Measurements from ENCODE around the gene MUC22. TPM values are rescaled to one million over a fixed set of nuclear protein-coding genes. Genes with fewer than 3 reads are reported as not detected.
"Not testable (repeated sequence)": the region's sequence is repeated elsewhere in the genome, so short reads cannot be mapped to it uniquely, and the experiment has no call there.

Gene MUC22
- total RNA-seq, 4 donors from 2014 or later = 0.05 to 0.36 (median 0.18) TPM

- H3K27ac ChIP-seq = no peak overlapping the region
- H3K4me1 ChIP-seq = no peaks in the 10 kb centered on the region
- no peak for TF ChIP-seq POLR2A (IDR thresholded peaks at IDR 0.05)
- TF ChIP-seq CTCF (IDR thresholded peaks at IDR 0.05 in 4 of 5, conservative IDR thresholded peaks at IDR 0.05 in 1 of 5) = no peak
- ATAC-seq = no peak
- no peaks in the 10 kb centered on the region for H3K27me3 ChIP-seq
- no peaks in the 10 kb centered on the region for H3K9me3 ChIP-seq
- H3K36me3 ChIP-seq = no peaks in the 10 kb centered on the region
- in situ Hi-C loops (cut with MboI; ENCODE audit: low sequenced_read_pairs in 4 of 4) = no loop called here
- intact Hi-C loops (cut with DNase I; ENCODE audit: low total_unique reads) = no loop called here
- no peak for DNase-seq
- H3K4me3 ChIP-seq = no peak overlapping the region
Observed at GRCh38 chr6:30964075-30964474, 46.2 kb upstream of the MUC22 start.

GRCh38 chr6:30965140-30965601 lies 45.1 kb upstream of the MUC22 start:
- Histone ChIP-seq H3K4me1 (no peaks in the 10 kb centered on the region), H3K27me3 (no peaks in the 10 kb centered on the region), H3K36me3 (no peaks in the 10 kb centered on the region), H3K27ac (no peak overlapping the region), H3K9me3 (no peaks in the 10 kb centered on the region), H3K4me3 (no peak overlapping the region)
- intact Hi-C loops (cut with DNase I; ENCODE audit: low total_unique reads) = no loop called here
- in situ Hi-C loops (cut with MboI; ENCODE audit: low sequenced_read_pairs in 4 of 4) = no loop called here
- no peak for ATAC-seq
- no peak for TF ChIP-seq CTCF (IDR thresholded peaks at IDR 0.05 in 4 of 5, conservative IDR thresholded peaks at IDR 0.05 in 1 of 5)
- no peak for TF ChIP-seq POLR2A (IDR thresholded peaks at IDR 0.05)
- no peak for DNase-seq

- no peak for TF ChIP-seq CTCF (IDR thresholded peaks at IDR 0.05 in 4 of 5, conservative IDR thresholded peaks at IDR 0.05 in 1 of 5)
- no peak for TF ChIP-seq POLR2A (IDR thresholded peaks at IDR 0.05)
- DNase-seq = no peak
- Histone ChIP-seq H3K9me3 (no peaks in the 10 kb centered on the region), H3K27me3 (no peaks in the 10 kb centered on the region), H3K27ac (no peak overlapping the region), H3K36me3 (no peaks in the 10 kb centered on the region), H3K4me1 (no peaks in the 10 kb centered on the region), H3K4me3 (no peak overlapping the region)
- intact Hi-C loops (cut with DNase I; ENCODE audit: low total_unique reads) (no loop called here), in situ Hi-C loops (cut with MboI; ENCODE audit: low sequenced_read_pairs in 4 of 4) (no loop called here)
- ATAC-seq = no peak
Observed at GRCh38 chr6:30966154-30966553, 44.1 kb upstream of the MUC22 start.

- ATAC-seq; H3K9me3 ChIP-seq; intact Hi-C loops (cut with DNase I; ENCODE audit: low total_unique reads); H3K27ac ChIP-seq; H3K36me3 ChIP-seq; in situ Hi-C loops (cut with MboI; ENCODE audit: low sequenced_read_pairs in 4 of 4); H3K4me3 ChIP-seq; H3K27me3 ChIP-seq; H3K4me1 ChIP-seq; DNase-seq: not testable (repeated sequence)
Observed at GRCh38 chr6:30969171-30969570, 41.1 kb upstream of the MUC22 start.

GRCh38 chr6:30970946-30971345 lies 39.3 kb upstream of the MUC22 start:
- ATAC-seq (no peak), DNase-seq (no peak)
- in situ Hi-C loops (cut with MboI; ENCODE audit: low sequenced_read_pairs in 4 of 4) (no loop called here), intact Hi-C loops (cut with DNase I; ENCODE audit: low total_unique reads) (no loop called here)
- H3K27ac ChIP-seq = no peak overlapping the region
- no peak overlapping the region for H3K4me3 ChIP-seq
- H3K36me3 ChIP-seq = no peaks in the 10 kb centered on the region
- H3K9me3 ChIP-seq = no peaks in the 10 kb centered on the region
- H3K27me3 ChIP-seq = no peaks in the 10 kb centered on the region
- no peak for TF ChIP-seq POLR2A (IDR thresholded peaks at IDR 0.05)
- no peak for TF ChIP-seq CTCF (IDR thresholded peaks at IDR 0.05 in 4 of 5, conservative IDR thresholded peaks at IDR 0.05 in 1 of 5)
- no peaks in the 10 kb centered on the region for H3K4me1 ChIP-seq

Data from gastrocnemius medialis (tissue), 4 donors.